GM23248 (cell line): ENCODE measurements around the gene ARAP3. TPM values are rescaled to one million over a fixed set of nuclear protein-coding genes. Genes with fewer than 3 reads are reported as not detected.
A peak's percentile ranks its signal among the peaks of the same experiment; 100 is the strongest.

Source experiments
- DNase-seq: peaks from one replicate; pipeline ENCODE4 v3.0.0-alpha.2; 2015
- H2AFZ ChIP-seq: fragments of 200-600 bp; sonication (generic); 2 replicates; pipeline ENCODE4 v1.6.1; 2016; ENCODE audit warnings: antibody characterized with exemption
- H3F3A ChIP-seq: fragments of 200-600 bp; sonication (generic); 2 replicates; pipeline ENCODE4 v1.6.1; 2016; ENCODE audit warnings: mild to moderate bottlenecking, antibody characterized with exemption, mixed run types; ENCODE audit not compliant: insufficient read depth
- H3K27ac ChIP-seq: fragments of 200-600 bp; sonication (generic); 2 replicates; pipeline ENCODE4 v1.5.1; 2016; ENCODE audit warnings: mild to moderate bottlenecking
- H3K27me3 ChIP-seq: fragments of 200-600 bp; sonication (generic); replicated peaks from 2 replicates; pipeline ENCODE4 v1.6.1; 2016; ENCODE audit warnings: mild to moderate bottlenecking; ENCODE audit not compliant: insufficient read depth
- H3K36me3 ChIP-seq: fragments of 200-600 bp; sonication (generic); 2 replicates; pipeline ENCODE4 v1.6.1; 2016; ENCODE audit warnings: low read depth, mild to moderate bottlenecking
- H3K4me1 ChIP-seq: fragments of 200-600 bp; sonication (generic); 2 replicates; pipeline ENCODE4 v1.6.1; 2016; ENCODE audit warnings: mild to moderate bottlenecking; ENCODE audit not compliant: insufficient read depth
- H3K4me2 ChIP-seq: fragments of 200-600 bp; sonication (generic); one replicate; pipeline ENCODE4 v1.6.1; 2016; ENCODE audit warnings: mild to moderate bottlenecking; ENCODE audit not compliant: unreplicated experiment
- H3K4me3 ChIP-seq: fragments of 200-600 bp; sonication (generic); 2 replicates; pipeline ENCODE4 v1.5.1; 2016; ENCODE audit warnings: mild to moderate bottlenecking
- H3K79me2 ChIP-seq: fragments of 200-600 bp; sonication (generic); 2 replicates; pipeline ENCODE4 v1.6.1; 2016; ENCODE audit warnings: mild to moderate bottlenecking; ENCODE audit not compliant: insufficient read depth
- H3K9ac ChIP-seq: fragments of 200-600 bp; sonication (generic); 2 replicates; pipeline ENCODE4 v1.6.1; 2016; ENCODE audit warnings: mild to moderate bottlenecking
- H3K9me2 ChIP-seq: fragments of 200-600 bp; sonication (generic); 2 replicates; pipeline ENCODE4 v1.6.1; 2016; ENCODE audit warnings: mixed run types, mild to moderate bottlenecking, moderate library complexity; ENCODE audit not compliant: insufficient read depth
- H3K9me3 ChIP-seq: fragments of 200-600 bp; sonication (generic); one replicate; pipeline ENCODE4 v1.6.1; 2017; ENCODE audit warnings: low read depth
- H4K20me1 ChIP-seq: fragments of 200-600 bp; sonication (generic); 2 replicates; pipeline ENCODE4 v1.6.0; 2016; ENCODE audit not compliant: insufficient read depth
- EZH2 ChIP-seq: fragments of 200-600 bp; sonication (generic); IDR thresholded peaks from 2 replicates; pipeline ENCODE4 v1.6.1; 2018; ENCODE audit warnings: antibody characterized with exemption, mild to moderate bottlenecking; ENCODE audit not compliant: insufficient read depth, poor library complexity, severe bottlenecking
- EZH2phosphoT487 ChIP-seq: fragments of 200-600 bp; sonication (generic); IDR thresholded peaks from 2 replicates; pipeline ENCODE4 v1.6.1; 2018; ENCODE audit warnings: antibody characterized with exemption, moderate library complexity, mild to moderate bottlenecking, low read depth; ENCODE audit not compliant: insufficient read depth
- WGBS, 2 experiments: methylation state at CpG; one replicate each; pipeline ENCODE4 v1.1.6; 2015 to 2017; ENCODE audit warnings: low lambda C conversion rate in 2 of 2, low coverage in 1 of 2; ENCODE audit errors: missing lambda C conversion rate in 2 of 2; 5-methylcytosine and 5-hydroxymethylcytosine counted together
- in situ Hi-C: fragments of 300-500 bp; cut with MboI; formaldehyde crosslinking; loops from 2 replicates; pipeline ENCODE4 v1.15.0; 2020
- polyA plus RNA-seq: library from polyadenylated mRNA; unstranded; fragments of >200 nt; fragmentation: Nextera tagmentation; extraction: Ambion mirVana; gene quantifications from 2 replicates; pipeline ENCODE4 v1.2.1, GENCODE V29; 2016
- total RNA-seq: library from RNA; depleted of rRNA; stranded (reverse); fragments of >200 nt; shearing (Covaris generic); gene quantifications from 2 replicates; pipeline ENCODE4 v1.2.3, GENCODE V29; 2014

ARAP3 gene
- total and polyA plus RNA-seq, 2 experiments from 2014 or later, result 2.2 TPM

DNA sequence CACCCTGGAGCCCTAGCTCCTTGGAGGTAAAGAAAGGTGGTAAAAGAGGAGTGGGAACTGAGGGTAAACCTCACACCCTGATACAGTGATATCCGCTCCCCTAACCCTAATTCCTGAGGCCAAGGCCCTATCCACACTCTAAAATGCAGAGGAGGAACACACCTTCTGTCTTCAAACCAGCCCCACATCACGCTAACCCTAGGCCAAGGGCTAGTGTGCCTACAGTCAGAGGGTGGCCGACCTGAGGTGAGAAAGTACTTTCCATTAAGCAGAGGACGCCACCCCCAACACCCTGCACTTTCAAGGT lies 46.0 kb downstream of the ARAP3 start:
- 2% methylated on average over 4 of the region's 4 CpGs for WGBS, 2 experiments
- H3K27ac ChIP-seq, result peak overlapping the region; percentile 27; the same call in 1 of the 2 replicates

DNA sequence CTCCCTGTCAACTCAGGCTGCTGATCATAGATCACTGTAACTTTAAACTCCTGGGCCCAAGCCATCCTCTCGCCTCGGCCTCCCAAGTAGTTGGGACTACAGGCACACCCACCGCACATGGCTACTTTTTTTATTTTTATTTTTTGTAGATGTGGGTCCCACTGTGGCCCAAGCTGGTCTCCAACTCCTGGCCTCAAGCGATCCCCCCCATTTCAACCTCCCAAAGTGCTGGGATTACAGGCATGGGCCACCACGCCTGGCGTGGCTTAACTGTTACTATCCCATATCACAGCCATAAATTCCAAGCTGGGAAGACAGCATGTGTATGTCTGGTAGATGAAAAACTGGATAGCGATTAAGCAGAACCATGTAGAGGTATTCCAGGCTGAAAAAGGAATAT lies 46.4 kb downstream of the ARAP3 start:
- H3K79me2 ChIP-seq, result peaks cover 60% of the 10 kb centered on the region
- 8 to 12% methylated on average over 7 of the region's 7 CpGs for WGBS, 2 experiments
- H3K4me2 ChIP-seq, result peak overlapping the region; percentile 80
- no peak for DNase-seq
- peak overlapping the region; percentile 82 for H3K4me3 ChIP-seq
- in situ Hi-C loops, result no loop called here
- H3K9ac ChIP-seq, result peak overlapping the region; percentile 88
- H3K4me1 ChIP-seq, result peaks cover 9% of the 10 kb centered on the region
- H4K20me1 ChIP-seq, result no peaks in the 10 kb centered on the region
- no peaks in the 10 kb centered on the region for H3K27me3 ChIP-seq
- H2AFZ ChIP-seq, result peak overlapping the region; percentile 92; the same call in 1 of the 2 replicates
- H3F3A ChIP-seq, result no peaks in the 10 kb centered on the region
- no peaks in the 10 kb centered on the region for H3K9me3 ChIP-seq
- H3K36me3 ChIP-seq, result peaks cover 3% of the 10 kb centered on the region; the same call in 1 of the 2 replicates
- TF ChIP-seq EZH2 (no peak), EZH2phosphoT487 (no peak)
- H3K9me2 ChIP-seq, result no peaks in the 10 kb centered on the region
- H3K27ac ChIP-seq, result peak overlapping the region; percentile 7; the same call in 1 of the 2 replicates

More for the DNA sequence above, 46.0 kb downstream of the ARAP3 start:
- TF ChIP-seq EZH2 (no peak), EZH2phosphoT487 (no peak)
- in situ Hi-C loops, result no loop called here
- Histone ChIP-seq H3K9me3 (no peaks in the 10 kb centered on the region), H3K9me2 (no peaks in the 10 kb centered on the region), H3K27me3 (no peaks in the 10 kb centered on the region), H3K4me3 (peak overlapping the region; percentile 82), H2AFZ (peak overlapping the region; percentile 92), H3K4me2 (peak overlapping the region; percentile 80), H3K79me2 (peaks cover 56% of the 10 kb centered on the region), H3K9ac (peak overlapping the region; percentile 88), H3K4me1 (peaks cover 9% of the 10 kb centered on the region), H4K20me1 (no peaks in the 10 kb centered on the region), H3K36me3 (peaks cover 2% of the 10 kb centered on the region; the same call in 1 of the 2 replicates), H3F3A (no peaks in the 10 kb centered on the region)
- DNase-seq, result no peak

DNA sequence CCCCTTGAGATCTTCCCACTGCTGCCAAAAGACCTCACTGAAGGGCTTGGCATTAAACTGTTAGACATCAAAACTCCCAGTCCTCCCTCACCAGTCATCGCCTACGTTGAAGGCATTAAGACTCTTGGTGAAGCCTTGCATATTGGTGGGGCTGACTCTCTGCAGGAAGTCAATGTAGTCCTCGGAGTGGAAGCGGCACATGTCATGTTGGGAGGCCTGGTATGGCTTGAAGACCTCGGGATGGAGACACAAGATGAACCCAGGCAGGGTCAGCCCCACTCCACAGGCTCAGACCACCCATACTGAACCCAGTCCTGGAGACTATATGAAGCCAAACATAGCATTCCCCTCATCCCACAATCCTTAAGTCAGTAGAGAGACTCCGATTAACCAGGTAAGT lies 47.3 kb downstream of the ARAP3 start:
- H3K4me2 ChIP-seq, result peak overlapping the region; percentile 80
- TF ChIP-seq EZH2, result no peak
- no peak for TF ChIP-seq EZH2phosphoT487

DNA sequence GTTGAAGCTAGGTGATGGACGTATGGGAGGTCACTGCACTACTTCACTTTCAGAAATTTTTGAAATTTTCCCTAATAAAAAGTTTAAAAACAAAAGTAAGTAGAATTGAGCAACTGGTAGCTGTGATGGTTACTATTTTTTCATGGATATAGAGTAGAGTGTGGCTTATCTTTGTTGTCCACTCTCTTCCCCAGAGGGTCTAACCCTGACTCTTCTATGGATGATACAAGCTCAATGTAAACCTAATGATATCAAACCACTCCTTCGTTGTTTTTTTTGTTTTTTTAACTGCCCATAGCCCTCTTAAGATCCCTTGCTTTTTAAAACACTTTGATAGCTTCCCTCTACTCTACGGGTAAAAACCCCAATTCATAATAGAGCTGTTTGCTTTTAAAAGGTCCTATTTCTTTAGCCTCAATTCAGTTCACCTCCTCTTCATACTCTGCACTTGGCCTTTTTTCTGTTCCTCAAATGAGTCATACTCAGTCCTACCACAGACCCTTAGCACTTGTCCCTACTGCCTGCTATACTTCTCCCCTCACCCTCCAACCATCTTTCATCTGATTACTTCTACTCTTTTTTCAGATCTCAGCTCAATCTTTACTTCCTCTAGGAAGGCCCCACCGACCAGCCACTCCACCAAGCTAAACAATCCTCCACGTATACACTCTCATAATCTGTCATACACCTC lies 48.0 kb downstream of the ARAP3 start:
- Histone ChIP-seq H4K20me1 (no peaks in the 10 kb centered on the region), H3F3A (no peaks in the 10 kb centered on the region), H3K27ac (no peak overlapping the region), H3K4me1 (peaks cover 9% of the 10 kb centered on the region), H2AFZ (no peak overlapping the region), H3K4me2 (no peak overlapping the region), H3K27me3 (no peaks in the 10 kb centered on the region), H3K36me3 (peaks cover 7% of the 10 kb centered on the region; the same call in 1 of the 2 replicates), H3K4me3 (no peak overlapping the region), H3K79me2 (peaks cover 71% of the 10 kb centered on the region), H3K9me2 (no peaks in the 10 kb centered on the region), H3K9ac (no peak overlapping the region), H3K9me3 (no peaks in the 10 kb centered on the region)
- DNase-seq, result no peak
- 87 to 90% methylated on average over 5 of the region's 5 CpGs for WGBS, 2 experiments
- in situ Hi-C loops, result no loop called here
- TF ChIP-seq EZH2phosphoT487 (no peak), EZH2 (no peak)

More for the DNA sequence above, 47.3 kb downstream of the ARAP3 start:
- no peaks in the 10 kb centered on the region for H3K27me3 ChIP-seq
- no peaks in the 10 kb centered on the region for H3K9me3 ChIP-seq
- H3K4me1 ChIP-seq, result peaks cover 9% of the 10 kb centered on the region
- in situ Hi-C loops, result no loop called here
- H3K27ac ChIP-seq, result no peak overlapping the region
- H3F3A ChIP-seq, result no peaks in the 10 kb centered on the region
- WGBS, 2 experiments, result 84 to 91% methylated on average over 6 of the region's 6 CpGs
- peaks cover 69% of the 10 kb centered on the region for H3K79me2 ChIP-seq
- no peak for DNase-seq
- no peaks in the 10 kb centered on the region for H4K20me1 ChIP-seq
- 0 out of 2 replicates have a peak overlapping the region, but pooled peaks have one; percentile 88 for H3K9ac ChIP-seq
- no peaks in the 10 kb centered on the region for H3K9me2 ChIP-seq
- H2AFZ ChIP-seq, result no peak overlapping the region
- peaks cover 3% of the 10 kb centered on the region; the same call in 1 of the 2 replicates for H3K36me3 ChIP-seq
- 0 out of 2 replicates have a peak overlapping the region, but pooled peaks have one; percentile 82 for H3K4me3 ChIP-seq
